ENCODE results near the gene MUC4.
"Not testable (repeated sequence)": the region's sequence is repeated elsewhere in the genome, so short reads cannot be mapped to it uniquely, and the experiment has no call there.

Gene MUC4

DNA sequence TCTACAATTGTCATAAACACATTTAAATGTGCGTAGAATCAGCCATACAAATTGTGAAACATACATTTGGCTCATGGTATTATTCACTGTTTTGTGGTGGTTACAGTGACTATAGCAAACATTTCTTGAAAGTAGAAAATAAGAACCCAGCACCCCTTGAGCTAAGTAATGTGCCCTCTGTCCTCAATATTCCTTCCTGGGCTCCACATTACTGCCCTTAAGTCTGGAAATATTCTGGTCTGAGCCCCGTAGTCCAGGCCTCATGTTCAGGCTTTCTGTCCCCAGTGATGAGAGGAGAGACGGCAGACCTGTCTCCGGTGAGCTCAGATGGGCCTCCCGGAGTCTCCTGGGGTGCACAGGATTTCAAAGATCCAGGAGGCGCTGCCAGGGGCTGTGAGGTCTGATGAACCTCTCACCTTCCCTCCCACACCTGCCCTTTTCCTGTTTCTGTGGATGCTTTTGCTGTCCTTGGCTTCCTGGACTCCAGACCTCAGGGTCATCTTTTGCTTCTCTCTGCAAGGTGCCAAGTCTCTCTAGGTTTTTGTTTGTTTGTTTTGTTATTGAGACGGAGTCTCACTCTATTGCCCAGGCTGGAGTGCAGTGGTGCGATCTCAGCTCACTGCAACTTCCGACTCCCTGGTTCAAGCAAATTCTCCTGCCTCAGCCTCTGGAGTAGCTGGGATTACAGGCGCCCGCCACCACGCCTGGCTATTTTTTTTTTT, 99.8 kb downstream of the MUC4 start:
- TF ChIP-seq, protein P1, sequence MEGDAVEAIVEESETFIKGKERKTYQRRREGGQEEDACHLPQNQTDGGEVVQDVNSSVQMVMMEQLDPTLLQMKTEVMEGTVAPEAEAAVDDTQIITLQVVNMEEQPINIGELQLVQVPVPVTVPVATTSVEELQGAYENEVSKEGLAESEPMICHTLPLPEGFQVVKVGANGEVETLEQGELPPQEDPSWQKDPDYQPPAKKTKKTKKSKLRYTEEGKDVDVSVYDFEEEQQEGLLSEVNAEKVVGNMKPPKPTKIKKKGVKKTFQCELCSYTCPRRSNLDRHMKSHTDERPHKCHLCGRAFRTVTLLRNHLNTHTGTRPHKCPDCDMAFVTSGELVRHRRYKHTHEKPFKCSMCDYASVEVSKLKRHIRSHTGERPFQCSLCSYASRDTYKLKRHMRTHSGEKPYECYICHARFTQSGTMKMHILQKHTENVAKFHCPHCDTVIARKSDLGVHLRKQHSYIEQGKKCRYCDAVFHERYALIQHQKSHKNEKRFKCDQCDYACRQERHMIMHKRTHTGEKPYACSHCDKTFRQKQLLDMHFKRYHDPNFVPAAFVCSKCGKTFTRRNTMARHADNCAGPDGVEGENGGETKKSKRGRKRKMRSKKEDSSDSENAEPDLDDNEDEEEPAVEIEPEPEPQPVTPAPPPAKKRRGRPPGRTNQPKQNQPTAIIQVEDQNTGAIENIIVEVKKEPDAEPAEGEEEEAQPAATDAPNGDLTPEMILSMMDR (IDR thresholded peaks at IDR 0.05; ENCODE audit: borderline replicate concordance, insufficient read depth, low read depth, low read length), result no peak
- H3K4me3 ChIP-seq (ENCODE audit: low read depth, low read length), result no peak overlapping the region

DNA sequence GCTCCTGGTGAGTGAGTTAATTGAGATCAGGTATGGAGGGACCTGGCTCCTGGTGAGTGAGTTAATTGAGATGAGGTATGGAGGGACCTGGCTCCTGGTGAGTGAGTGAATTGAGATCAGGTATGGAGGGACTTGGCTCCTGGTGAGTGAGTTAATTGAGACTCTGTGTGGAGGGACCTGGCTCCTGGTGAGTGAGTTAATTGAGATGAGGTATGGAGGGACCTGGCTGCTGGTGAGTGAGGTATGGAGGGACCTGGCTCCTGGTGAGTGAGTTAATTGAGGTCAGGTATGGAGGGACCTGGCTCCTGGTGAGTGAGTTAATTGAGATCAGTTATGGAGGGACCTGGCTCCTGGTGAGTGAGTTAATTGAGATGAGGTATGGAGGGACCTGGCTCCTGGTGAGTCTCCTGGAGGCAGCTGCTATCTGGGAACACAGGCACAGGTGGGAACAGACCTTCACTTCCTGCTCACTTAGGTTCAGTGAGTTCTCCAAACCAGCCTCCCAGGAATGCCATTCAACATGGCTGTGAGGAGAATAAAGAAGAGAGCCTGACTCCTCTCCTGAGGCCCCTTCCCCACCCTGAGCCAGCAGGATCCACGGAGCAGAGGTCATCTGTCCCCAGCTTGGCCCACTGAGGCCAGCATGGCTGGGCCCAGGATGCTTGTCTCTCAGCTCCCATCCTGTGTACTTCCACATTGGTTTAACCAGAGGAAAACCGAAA, 100.5 kb downstream of the MUC4 start:
- H3K4me3 ChIP-seq (ENCODE audit: low read depth, low read length), result not testable (repeated sequence)

DNA sequence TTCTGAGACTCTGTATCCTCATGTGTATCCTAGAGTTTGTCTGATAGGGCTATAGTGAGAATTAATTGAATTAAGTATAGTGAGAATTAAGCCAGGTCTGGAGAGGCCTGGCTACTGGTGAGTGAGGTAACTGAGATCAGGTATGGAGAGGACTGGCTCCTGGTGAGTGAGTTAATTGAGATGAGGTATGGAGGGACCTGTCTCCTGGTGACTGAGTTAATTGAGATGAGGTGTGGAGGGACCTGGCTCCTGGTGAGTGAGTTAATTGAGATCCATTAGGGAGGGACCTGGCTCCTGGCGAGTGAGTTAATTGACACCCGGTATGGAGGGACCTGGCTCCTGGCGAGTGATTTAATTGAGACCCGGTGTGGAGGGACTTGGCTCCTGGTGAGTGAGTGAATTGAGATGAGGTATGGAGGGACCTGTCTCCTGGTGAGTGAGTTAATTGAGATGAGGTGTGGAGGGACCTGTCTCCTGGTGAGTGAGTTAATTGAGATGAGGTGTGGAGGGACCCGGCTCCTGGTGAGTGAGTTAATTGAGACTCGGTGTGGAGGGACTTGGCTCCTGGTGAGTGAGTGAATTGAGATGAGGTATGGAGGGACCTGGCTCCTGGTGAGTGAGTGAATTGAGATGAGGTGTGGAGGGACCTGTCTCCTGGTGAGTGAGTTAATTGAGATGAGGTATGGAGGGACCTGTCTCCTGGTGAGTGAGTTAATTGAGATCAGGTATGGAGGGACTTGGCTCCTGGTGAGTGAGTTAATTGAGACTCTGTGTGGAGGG, 101.4 kb downstream of the MUC4 start:
- not testable (repeated sequence) for H3K4me3 ChIP-seq (ENCODE audit: low read depth, low read length)

DNA sequence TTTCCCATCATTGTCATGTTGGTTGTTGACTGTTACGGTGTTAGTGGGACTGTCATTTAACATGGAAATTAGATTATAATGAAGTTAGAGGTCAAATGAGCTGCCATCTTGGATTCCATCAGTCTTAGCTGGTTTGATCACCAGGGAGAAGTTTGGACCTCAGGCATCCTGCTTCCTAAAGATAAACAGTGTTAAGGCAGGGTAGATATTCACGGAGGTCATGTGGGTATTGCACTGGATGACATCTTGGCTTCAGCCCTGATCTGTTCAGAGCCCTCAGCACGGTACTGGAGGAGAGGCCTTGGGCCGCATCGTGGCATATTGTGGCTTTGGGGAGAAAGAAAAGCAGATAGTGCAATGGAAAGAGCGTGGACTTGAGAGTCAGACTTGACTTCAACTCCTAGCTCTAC, 102.0 kb downstream of the MUC4 start:
- TF ChIP-seq, protein P1 (IDR thresholded peaks at IDR 0.05; ENCODE audit: borderline replicate concordance, insufficient read depth, low read depth, low read length), result no peak
- H3K4me3 ChIP-seq (ENCODE audit: low read depth, low read length), result no peak overlapping the region

DNA sequence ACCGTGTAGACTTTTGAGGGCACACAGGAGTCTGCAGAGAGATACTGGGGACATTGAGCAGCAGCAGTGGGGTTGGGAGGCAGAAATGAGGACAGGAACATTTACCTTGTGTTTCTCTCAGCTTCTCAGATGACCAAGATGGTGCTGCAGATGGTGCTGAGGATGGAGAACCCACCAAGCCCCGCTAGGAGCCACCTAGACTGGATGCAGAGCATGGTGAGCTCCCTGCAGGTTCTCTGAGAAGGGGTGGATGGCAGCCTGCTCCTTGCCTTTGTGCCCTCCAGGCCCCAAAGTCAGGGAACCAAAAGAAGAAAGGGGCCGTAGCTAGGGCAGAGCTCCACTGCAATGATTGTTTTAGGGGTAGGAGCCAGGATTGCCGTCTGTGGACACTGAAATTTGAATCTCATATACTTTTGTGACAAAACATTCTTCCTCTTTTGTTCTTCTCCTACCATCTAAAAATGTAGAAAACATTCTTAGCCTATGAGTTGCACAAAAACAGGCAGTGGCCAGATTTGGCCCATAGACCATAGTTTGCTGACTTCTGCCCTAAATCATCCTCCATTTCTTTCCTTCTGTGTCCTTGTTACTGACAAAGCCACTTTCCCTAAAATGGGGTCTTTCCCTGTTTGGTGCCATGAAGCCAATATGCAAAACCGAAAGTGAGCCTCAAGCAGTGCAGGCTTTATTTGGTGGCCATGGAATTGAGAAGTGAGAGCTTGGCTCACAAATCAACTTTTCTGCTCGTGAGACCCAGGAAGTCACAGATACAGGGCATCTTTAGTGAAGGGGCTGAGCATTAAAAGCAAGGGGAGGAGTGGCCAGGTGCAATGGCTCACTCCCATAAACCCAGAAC, 102.9 kb downstream of the MUC4 start:
- TF ChIP-seq, protein P1 (IDR thresholded peaks at IDR 0.05; ENCODE audit: borderline replicate concordance, insufficient read depth, low read depth, low read length), result no peak

DNA sequence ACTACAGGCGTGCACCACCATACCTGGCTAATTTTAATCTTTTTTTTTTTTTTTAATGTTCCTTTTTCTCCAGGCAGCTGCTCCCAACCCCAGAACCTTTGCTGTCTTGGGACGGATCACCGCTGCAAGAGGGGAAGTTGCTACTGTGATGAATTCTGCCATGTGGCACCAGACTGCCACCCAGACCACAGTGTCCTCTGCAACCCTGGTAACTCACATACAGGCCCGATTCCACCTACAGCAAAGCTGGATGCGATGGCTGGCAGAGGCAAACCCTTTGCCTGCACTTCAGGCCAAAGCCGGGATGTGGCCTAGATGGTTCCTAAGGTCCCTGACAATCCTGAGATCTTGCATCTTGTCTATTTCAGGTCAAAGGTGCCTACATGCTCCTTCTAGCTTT, 103.7 kb downstream of the MUC4 start:
- TF ChIP-seq, protein P1 (IDR thresholded peaks at IDR 0.05; ENCODE audit: borderline replicate concordance, insufficient read depth, low read depth, low read length), result no peak
- H3K4me3 ChIP-seq (ENCODE audit: low read depth, low read length), result no peak overlapping the region

More for the DNA sequence above, 102.9 kb downstream of the MUC4 start:
- H3K4me3 ChIP-seq (ENCODE audit: low read depth, low read length), result no peak overlapping the region

DNA sequence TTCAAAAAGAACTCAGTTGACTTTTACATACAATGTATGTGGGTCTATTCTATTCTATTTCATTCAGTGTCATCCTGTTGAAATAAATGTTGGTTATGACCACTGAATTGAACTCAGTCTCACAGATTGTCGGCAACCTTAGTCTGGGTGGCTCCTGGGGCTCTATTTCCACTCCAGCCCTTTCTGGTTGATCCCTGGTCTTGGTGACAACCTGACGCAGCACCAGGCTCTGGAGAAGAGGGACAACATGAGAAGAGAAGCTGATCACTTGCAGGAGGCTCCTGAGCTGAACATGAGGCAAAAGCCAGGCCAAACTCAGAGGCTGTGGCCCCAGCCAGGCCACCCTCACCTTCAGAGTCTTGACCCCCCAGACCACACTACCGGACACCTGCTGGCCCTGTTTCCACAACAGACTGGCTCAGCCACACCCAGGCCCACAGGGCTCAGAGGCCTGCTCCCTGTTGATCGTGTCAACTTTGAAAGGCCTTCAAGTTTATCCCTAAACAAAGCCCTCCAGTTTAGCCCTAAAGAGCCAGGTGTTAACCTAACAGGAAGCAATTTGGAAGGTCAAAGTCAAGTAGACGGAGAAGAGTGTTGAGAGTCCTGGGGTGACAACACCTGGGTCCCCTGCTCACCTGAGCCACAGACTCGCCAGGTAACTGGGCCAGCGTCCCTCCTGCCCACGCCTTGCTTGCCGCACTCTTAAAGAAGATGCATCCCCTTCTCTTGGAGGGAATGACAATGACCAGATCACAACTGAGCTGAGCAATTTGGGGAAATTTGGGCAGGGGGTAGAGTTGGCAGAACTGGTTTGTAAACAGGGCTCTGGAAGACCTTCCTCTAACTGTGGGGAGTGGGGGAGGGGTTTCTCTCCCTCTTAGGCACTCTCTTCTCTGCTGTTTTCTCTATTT, 106.4 kb downstream of the MUC4 start:
- TF ChIP-seq, protein P1 (IDR thresholded peaks at IDR 0.05; ENCODE audit: borderline replicate concordance, insufficient read depth, low read depth, low read length), result no peak
- no peak overlapping the region for H3K4me3 ChIP-seq (ENCODE audit: low read depth, low read length)

Measured in GM12875 (cell line).